ENCODE data around the gene DLGAP1.
"Not testable (repeated sequence)": the region's sequence is repeated elsewhere in the genome, so short reads cannot be mapped to it uniquely, and the experiment has no call there.

The DLGAP1 gene

DNA sequence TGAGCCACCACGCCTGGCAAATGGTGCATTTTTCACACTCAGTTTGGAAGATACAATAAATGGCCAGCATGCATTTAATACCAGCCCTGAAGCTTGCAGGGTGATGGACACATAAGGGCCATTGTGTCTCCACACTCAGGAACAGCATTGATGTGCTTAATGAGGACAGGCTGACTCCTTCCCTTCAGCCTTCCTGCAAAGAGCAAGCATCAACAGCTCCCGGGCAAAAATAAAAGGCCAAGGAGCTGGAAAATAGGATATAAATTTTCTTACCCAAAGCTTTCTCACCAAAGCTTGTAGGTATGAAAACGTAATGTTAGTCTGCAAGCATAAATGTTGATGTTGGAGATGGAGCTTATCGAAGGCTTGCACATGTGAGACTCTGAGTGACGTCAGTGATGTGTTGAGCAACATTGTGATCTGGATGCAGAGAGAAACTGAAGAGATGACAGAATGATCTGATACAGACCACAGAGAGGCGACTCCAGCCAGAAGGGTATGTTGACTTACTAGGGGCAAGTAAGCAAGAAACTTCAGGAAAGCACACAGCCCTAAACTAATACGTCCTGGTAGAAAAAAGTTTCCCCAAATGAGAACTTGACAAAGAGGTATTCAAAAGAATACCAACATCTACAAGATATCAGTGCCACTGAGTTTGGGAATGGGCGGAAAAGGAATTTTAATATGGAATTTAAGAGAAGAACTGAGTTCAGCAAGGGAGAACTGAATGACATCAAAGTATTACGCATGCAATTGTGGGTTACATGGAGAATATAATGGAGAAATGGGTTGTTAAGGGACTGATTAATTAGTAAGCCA is 748.6 kb downstream of the DLGAP1 start:
- no peak overlapping the region for H3K4me3 ChIP-seq (ENCODE audit: low read depth, low read length)
- peak; percentile 24 for DNase-seq (ENCODE audit: low read depth)

GRCh38 chr18:3704556-3705344 is 750.4 kb downstream of the DLGAP1 start:
- H3K4me3 ChIP-seq (ENCODE audit: low read depth, low read length), result no peak overlapping the region
- DNase-seq (ENCODE audit: low read depth), result no peak

DNA sequence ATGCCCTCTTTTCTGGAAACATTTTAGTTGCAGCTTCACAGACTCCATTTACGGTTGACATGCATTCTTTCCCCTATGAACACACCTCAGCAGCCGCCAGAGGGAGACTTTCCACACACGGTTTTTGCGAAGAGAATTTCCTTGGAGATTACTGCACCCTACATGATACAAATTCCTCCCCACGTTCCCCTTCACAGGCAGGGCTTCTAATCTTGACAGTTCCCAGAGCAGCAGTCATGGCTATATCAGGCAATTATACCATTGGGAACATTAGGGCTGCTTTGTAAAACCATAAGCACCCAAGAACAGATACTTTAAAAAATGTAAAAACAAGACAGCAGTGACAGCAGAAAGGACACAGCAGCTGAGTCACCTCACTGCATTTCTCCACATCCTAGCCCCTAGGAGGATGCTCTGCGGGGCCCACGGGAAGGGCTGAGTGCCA is 751.4 kb downstream of the DLGAP1 start:
- H3K4me3 ChIP-seq (ENCODE audit: low read depth, low read length), result no peak overlapping the region

GRCh38 chr18:3699707-3700567 is 755.2 kb downstream of the DLGAP1 start:
- DNase-seq (ENCODE audit: low read depth); H3K4me3 ChIP-seq (ENCODE audit: low read depth, low read length): not testable (repeated sequence)

More for the DNA sequence above, 751.4 kb downstream of the DLGAP1 start:
- no peak for DNase-seq (ENCODE audit: low read depth)

DNA sequence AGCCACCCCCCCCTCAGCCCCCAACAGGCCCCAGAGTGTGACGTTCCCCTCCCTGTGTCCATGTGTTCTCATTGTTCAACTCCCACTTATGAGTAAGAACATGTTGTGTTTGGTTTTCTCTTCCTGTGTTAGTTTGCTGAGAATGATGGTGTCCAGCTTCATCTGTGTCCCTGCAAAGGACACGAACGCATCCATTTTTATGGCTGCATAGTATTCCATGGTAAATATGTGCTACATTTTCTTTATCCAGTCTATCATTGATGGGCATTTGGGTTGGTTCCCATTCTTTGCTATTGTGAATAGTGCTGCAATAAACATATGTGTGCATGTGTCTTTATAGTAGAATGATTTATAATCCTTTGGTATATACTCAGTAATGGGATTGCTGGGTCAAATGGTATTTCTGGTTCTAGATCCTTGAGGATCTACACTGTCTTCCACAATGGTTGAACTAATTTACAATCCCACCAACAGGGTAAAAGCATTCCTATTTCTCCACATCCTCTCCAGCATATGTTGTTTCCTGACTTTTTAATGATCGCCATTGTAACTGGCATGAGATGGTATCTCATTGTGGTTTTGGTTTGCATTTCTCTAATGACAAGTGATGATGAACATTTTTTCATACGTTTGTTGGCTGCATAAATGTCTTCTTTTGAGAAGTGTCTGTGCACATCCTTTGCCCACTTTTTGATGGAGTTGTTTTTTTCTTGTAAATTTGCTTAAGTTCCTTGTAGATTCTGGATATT is 760.9 kb downstream of the DLGAP1 start:
- H3K4me3 ChIP-seq (ENCODE audit: low read depth, low read length); DNase-seq (ENCODE audit: low read depth): not testable (repeated sequence)

GRCh38 chr18:3693410-3693809 is 761.7 kb downstream of the DLGAP1 start:
- H3K4me3 ChIP-seq (ENCODE audit: low read depth, low read length), result no peak overlapping the region
- DNase-seq (ENCODE audit: low read depth), result no peak

- no peak overlapping the region for H3K4me3 ChIP-seq (ENCODE audit: low read depth, low read length)
- DNase-seq (ENCODE audit: low read depth), result no peak
These were observed 762.4 kb downstream of the DLGAP1 start for GRCh38 chr18:3692691-3693090.

- no peak overlapping the region for H3K4me3 ChIP-seq (ENCODE audit: low read depth, low read length)
- no peak for DNase-seq (ENCODE audit: low read depth)
These were observed 762.9 kb downstream of the DLGAP1 start for GRCh38 chr18:3692113-3692621.

DNA sequence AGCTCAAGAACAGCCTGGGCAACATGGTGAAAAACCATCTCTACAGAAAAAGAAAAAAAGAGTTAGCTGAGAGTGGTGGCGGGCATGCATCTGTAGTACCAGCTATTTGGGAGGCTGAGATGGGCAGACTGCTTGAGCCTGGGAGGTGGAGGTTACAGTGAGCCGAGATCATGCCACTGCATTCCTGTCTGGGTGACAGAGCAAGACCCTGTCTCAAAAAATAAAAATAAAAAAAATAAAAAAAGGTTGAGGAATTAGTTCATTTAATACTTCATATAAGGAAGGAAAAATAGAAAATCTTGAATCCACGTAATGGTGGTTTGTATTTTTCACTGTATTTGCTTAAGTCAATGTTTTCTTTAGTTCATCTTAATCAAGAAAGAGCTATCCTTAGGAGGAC is 763.4 kb downstream of the DLGAP1 start:
- no peak for DNase-seq (ENCODE audit: low read depth)
- no peak overlapping the region for H3K4me3 ChIP-seq (ENCODE audit: low read depth, low read length)

- DNase-seq (ENCODE audit: low read depth), result no peak
- no peak overlapping the region for H3K4me3 ChIP-seq (ENCODE audit: low read depth, low read length)
These were observed 764.4 kb downstream of the DLGAP1 start for GRCh38 chr18:3690764-3691066.

DNA sequence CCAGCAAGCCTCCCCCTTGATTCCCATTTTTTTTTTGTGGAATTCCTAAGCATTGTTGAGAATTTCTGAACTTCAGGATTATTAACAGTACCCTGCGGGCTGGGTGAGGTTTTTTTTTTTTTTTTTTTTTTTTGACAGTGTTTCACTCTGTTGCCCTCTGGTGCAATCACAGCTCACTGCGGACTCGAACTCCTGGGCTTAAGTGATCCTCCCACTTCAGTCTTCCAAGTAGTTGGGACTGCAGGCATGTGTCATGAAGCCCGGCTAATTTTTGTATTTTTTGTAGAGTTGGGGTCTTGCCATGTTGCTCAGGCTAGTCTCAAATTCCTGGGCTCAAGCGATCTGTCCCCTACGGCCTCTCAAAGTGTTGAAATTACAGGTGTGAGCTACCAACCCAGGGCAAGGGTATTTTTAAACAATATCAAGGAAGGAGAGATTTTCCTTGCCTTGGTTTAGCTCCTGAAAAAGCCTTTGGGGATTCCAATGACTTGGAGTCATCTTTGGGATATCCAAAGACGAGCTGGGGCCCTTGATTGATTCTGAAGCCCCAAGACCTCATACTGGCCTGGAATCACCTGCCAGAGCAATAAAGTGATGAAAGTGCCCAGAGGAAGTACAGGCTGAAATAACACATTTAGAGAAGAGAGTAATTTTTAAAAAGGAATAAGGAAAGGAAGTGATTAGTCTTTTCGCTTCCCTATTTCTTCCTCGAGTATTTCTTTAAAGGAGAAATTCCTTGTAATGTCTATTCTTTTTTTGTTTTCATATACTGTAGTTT is 764.9 kb downstream of the DLGAP1 start:
- H3K4me3 ChIP-seq (ENCODE audit: low read depth, low read length), result no peak overlapping the region
- DNase-seq (ENCODE audit: low read depth), result no peak

DNA sequence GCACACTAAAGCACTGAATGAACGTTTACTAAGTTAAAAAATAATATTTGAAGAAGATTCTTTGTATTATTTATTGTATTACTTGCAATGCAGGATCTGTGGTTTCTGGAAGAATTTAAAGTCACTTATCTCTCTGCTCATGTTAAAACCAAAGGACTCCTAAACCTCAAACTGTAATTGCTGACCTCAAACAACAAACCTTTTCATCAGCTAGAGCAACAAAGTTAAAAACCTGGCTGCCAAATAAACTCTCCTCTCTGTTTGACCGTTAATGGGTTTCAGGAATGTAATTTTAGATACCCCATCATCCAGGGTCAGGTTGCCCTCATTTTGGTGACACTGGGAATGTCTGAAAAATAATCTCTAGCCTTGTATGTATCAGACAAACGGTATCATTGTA is 766.0 kb downstream of the DLGAP1 start:
- no peak for DNase-seq (ENCODE audit: low read depth)
- no peak overlapping the region for H3K4me3 ChIP-seq (ENCODE audit: low read depth, low read length)

GRCh38 chr18:3688690-3689089 is 766.4 kb downstream of the DLGAP1 start:
- no peak overlapping the region for H3K4me3 ChIP-seq (ENCODE audit: low read depth, low read length)
- DNase-seq (ENCODE audit: low read depth), result peak; percentile 88

- DNase-seq (ENCODE audit: low read depth), result no peak
- no peak overlapping the region for H3K4me3 ChIP-seq (ENCODE audit: low read depth, low read length)
These were observed 771.6 kb downstream of the DLGAP1 start for GRCh38 chr18:3683483-3683882.

DNA sequence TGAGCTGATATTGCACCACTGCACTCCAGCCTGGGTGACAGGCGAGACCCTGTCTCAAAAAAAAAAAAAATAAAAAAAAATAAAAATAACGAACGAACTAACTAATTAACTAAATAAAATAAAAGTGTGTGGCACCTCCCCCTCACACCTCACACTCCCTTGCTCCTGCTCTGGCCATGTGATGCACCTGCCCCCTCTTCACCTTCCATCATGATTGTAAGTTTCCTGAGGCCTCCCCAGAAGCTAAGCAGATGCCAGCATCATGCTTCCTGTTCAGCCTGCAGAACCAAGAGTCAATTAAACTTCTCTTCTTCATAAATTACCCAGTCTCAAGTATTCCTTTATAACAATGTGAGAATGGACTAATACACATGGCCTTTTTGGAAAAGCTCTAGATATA is 773.0 kb downstream of the DLGAP1 start:
- DNase-seq (ENCODE audit: low read depth), result no peak
- H3K4me3 ChIP-seq (ENCODE audit: low read depth, low read length), result no peak overlapping the region

DNA sequence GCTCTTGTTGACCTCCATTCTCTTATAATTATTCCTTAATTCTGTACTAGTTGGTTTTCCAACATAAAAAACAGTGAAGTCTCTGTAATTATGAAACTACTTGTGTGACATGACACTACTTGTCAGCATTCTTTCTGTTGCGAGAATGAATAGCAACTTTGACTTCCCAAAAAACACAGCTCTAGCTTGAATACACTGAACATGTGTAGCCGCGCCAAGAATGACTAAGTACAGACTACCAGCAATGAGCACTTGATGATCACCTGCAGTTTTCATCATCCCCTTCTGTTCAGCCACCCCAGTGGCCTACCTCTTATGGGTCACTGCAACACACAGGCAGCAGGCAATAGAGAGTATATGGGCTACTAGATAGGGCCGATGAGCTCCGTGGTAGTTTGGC is 775.9 kb downstream of the DLGAP1 start:
- H3K4me3 ChIP-seq (ENCODE audit: low read depth, low read length), result no peak overlapping the region
- DNase-seq (ENCODE audit: low read depth), result no peak

GRCh38 chr18:3675994-3676393 is 779.1 kb downstream of the DLGAP1 start:
- H3K4me3 ChIP-seq (ENCODE audit: low read depth, low read length), result no peak overlapping the region
- no peak for DNase-seq (ENCODE audit: low read depth)

- DNase-seq (ENCODE audit: low read depth), result no peak
- H3K4me3 ChIP-seq (ENCODE audit: low read depth, low read length), result no peak overlapping the region
These were observed 779.7 kb downstream of the DLGAP1 start for GRCh38 chr18:3675446-3675845.
